Right lobe of liver (tissue), 4 donors: Measurements from ENCODE around the gene STRN4.

ENCODE experiments used
- POLR2A ChIP-seq: fragments of 450-650 bp; IDR thresholded peaks from one replicate; pipeline ENCODE4 v1.6.1; 2017; ENCODE audit warnings: antibody characterized with exemption, mild to moderate bottlenecking
- TF ChIP-seq, protein P1 (sequence below), 4 donors: fragments of 200-600 bp in 3 of 4; fragments of 450-650 bp in 1 of 4; IDR thresholded peaks; one replicate each; pipeline versions ENCODE4 v1.5.1 to v1.8.0; 2016 to 2022; ENCODE audit warnings: antibody characterized with exemption in 4 of 4, mild to moderate bottlenecking in 2 of 4
- donor health status: DM: no; HTN: no; CAD: no.
- donor health status: DM: no; HTN: no; CAD: no.
- donor health status: DM: no; HTN: yes; CAD: no.

DNA sequence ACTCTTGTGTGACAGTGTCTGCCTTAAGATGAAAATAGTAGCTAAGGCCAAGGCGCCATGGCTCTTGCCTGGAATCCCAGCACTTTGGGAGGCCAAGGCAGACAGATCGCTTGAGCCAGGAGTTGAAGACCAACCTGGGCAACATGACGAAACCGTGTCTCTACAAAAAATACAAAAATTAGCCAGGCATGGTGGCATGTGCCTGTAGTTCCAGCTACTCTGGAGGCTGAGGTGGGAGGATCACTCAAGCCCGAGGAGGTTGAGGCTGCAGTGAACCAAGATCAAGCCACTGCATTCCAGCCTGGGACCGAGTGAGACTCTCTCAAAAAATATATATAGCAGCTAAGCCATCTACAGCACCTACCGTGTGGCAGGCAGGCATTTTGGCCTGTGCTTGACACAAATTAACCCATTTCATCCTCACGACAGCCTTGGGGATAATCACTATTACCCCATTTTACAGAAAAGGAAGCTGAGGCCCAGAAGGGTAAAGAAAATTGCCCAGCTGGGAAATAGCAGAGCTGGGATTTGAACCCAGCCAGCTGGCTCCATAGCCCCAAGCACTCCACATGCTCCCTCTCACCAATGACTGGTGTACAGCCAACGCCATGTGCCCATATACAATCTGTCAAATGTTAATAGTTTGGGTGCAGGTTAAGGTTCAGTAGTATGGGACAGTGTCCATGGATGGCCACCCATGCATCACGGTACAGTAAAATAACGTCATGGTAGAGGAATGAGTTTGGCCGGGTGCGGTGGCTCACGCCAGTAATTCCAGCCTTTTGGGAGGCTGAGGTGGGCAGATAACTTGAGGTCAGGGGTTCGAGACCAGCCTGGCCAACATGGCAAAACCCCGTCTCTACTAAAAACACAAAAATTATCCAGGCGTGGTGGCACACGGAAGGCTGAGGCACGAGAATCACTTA is 39.1 kb upstream of the STRN4 start:
- TF ChIP-seq, protein P1, sequence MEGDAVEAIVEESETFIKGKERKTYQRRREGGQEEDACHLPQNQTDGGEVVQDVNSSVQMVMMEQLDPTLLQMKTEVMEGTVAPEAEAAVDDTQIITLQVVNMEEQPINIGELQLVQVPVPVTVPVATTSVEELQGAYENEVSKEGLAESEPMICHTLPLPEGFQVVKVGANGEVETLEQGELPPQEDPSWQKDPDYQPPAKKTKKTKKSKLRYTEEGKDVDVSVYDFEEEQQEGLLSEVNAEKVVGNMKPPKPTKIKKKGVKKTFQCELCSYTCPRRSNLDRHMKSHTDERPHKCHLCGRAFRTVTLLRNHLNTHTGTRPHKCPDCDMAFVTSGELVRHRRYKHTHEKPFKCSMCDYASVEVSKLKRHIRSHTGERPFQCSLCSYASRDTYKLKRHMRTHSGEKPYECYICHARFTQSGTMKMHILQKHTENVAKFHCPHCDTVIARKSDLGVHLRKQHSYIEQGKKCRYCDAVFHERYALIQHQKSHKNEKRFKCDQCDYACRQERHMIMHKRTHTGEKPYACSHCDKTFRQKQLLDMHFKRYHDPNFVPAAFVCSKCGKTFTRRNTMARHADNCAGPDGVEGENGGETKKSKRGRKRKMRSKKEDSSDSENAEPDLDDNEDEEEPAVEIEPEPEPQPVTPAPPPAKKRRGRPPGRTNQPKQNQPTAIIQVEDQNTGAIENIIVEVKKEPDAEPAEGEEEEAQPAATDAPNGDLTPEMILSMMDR (IDR thresholded peaks at IDR 0.05): no peak
- no peak for TF ChIP-seq POLR2A
